HCT116 (cell line): ENCODE results near the gene RRP12. TPM values are rescaled to one million over a fixed set of nuclear protein-coding genes. Genes with fewer than 3 reads are reported as not detected.
"Not testable (repeated sequence)": the region's sequence is repeated elsewhere in the genome, so short reads cannot be mapped to it uniquely, and the experiment has no call there.

Source experiments
- ATAC-seq: fragments of 200-7000 bp; cut with Tn5 transposase; 2 replicates; pipeline ENCODE4 v1.9.1; 2020; ENCODE audit warnings: mild to moderate bottlenecking, moderate library complexity
- BruUV-seq: library from RNA; stranded (reverse); fragments of 400-500 nt; replicated peaks from 2 replicates; lab custom pipeline; 2021; lab: Mats Ljungman, UMichigan
- CTCF ChIA-PET: fragments of 300-600 bp; sonication (Branson Sonifier 250); formaldehyde crosslinking; loops from one replicate; lab custom pipeline; 2021; ENCODE audit warnings: antibody characterized with exemption; lab: Charles Lee
- POLR2A ChIA-PET: fragments of 300-600, 350-600 bp; sonication (Branson Sonifier 250); formaldehyde crosslinking; loops from one replicate; lab custom pipeline; 2021; ENCODE audit warnings: antibody characterized with exemption; lab: Charles Lee
- RAD21 ChIA-PET, 2 experiments: fragments of 300-600 bp; sonication (Branson Sonifier 250); formaldehyde crosslinking; loops; one replicate each; lab custom pipeline; 2023; ENCODE audit warnings: low total read pairs in 2 of 2; ENCODE audit not compliant: uncharacterized antibody in 2 of 2, unreplicated experiment in 2 of 2, low non-redundant PET in 1 of 2; lab: Charles Lee
- DNase-seq: peaks from one replicate; pipeline ENCODE4 v3.0.0-alpha.2; 2010; ENCODE audit warnings: low read depth, low spot score
- H2AFZ ChIP-seq: fragments of 200-600 bp; shearing (Covaris generic), sonication (generic); 2 replicates; pipeline ENCODE4 v1.6.1; 2017; ENCODE audit warnings: low read depth, mixed run types, mixed read lengths, antibody characterized with exemption, low read length; ENCODE audit not compliant: poor library complexity, severe bottlenecking
- H3K27ac ChIP-seq: 2 replicates; pipeline ENCODE4 v1.5.1; 2012; ENCODE audit warnings: low read depth, low read length
- H3K27me3 ChIP-seq: fragments of 200-600 bp; sonication (generic); 2 replicates; pipeline ENCODE4 v1.6.1; 2016; ENCODE audit warnings: mixed run types, low read length, mixed read lengths; ENCODE audit not compliant: insufficient read depth
- H3K36me3 ChIP-seq, 2 experiments: fragments of 200-500 bp in 1 of 2; fragments of 200-600 bp in 1 of 2; sonication (Bioruptor generic) in 1 of 2; sonication (generic) in 1 of 2; 2 replicates each; pipeline versions ENCODE4 v1.5.1 to v1.6.1; 2014 to 2016; ENCODE audit warnings: low read length in 2 of 2, inconsistent platforms in 1 of 2, mixed read lengths in 1 of 2, mixed run types in 1 of 2; ENCODE audit not compliant: insufficient read depth in 2 of 2, control insufficient read depth in 1 of 2
- H3K4me1 ChIP-seq, 2 experiments: fragments of 200-600 bp in 1 of 2; sonication (generic) in 1 of 2; 2 replicates each; pipeline versions ENCODE4 v1.5.1 to v1.6.1; 2012 to 2017; ENCODE audit warnings: low read length in 2 of 2, inconsistent platforms in 1 of 2, mild to moderate bottlenecking in 1 of 2, mixed read lengths in 1 of 2, mixed run types in 1 of 2, moderate library complexity in 1 of 2; ENCODE audit not compliant: insufficient read depth in 2 of 2, control insufficient read depth in 1 of 2
- H3K4me2 ChIP-seq: fragments of 200-600 bp; sonication (generic); 2 replicates; pipeline ENCODE4 v1.6.1; 2017; ENCODE audit warnings: mixed run types, low read length, mixed read lengths
- H3K4me3 ChIP-seq, 2 experiments: fragments of 200-600 bp in 1 of 2; sonication (generic) in 1 of 2; replicated peaks in 1 of 2; 2 replicates each; pipeline ENCODE4 v1.5.1; 2011 to 2016; ENCODE audit warnings: low read length in 2 of 2, control low read depth in 1 of 2, low read depth in 1 of 2, mild to moderate bottlenecking in 1 of 2, mixed read lengths in 1 of 2, mixed run types in 1 of 2
- H3K79me2 ChIP-seq: fragments of 200-600 bp; sonication (generic); 2 replicates; pipeline ENCODE4 v1.6.1; 2017; ENCODE audit warnings: mild to moderate bottlenecking, mixed run types, low read length, moderate library complexity, mixed read lengths; ENCODE audit not compliant: insufficient read depth
- H3K9ac ChIP-seq: fragments of 200-600 bp; sonication (generic); 2 replicates; pipeline ENCODE4 v1.6.1; 2016; ENCODE audit warnings: low read length, mixed read lengths
- H3K9me2 ChIP-seq: fragments of 200-600 bp; sonication (generic), shearing (Covaris generic); 2 replicates; pipeline ENCODE4 v1.6.1; 2017; ENCODE audit warnings: mixed run types, mild to moderate bottlenecking, moderate library complexity; ENCODE audit not compliant: insufficient read depth
- H3K9me3 ChIP-seq, 2 experiments: fragments of 200-500 bp in 1 of 2; fragments of 200-600 bp in 1 of 2; sonication (Bioruptor generic) in 1 of 2; sonication (generic) in 1 of 2; 2 replicates each; pipeline ENCODE4 v1.6.1; 2014 to 2017; ENCODE audit warnings: low read length in 2 of 2, mixed read lengths in 2 of 2, inconsistent platforms in 1 of 2, low read depth in 1 of 2, mild to moderate bottlenecking in 1 of 2, mixed run types in 1 of 2, moderate library complexity in 1 of 2; ENCODE audit not compliant: control insufficient read depth in 1 of 2, insufficient read depth in 1 of 2
- H4K20me1 ChIP-seq: fragments of 200-600 bp; sonication (generic), shearing (Covaris generic); 2 replicates; pipeline ENCODE4 v1.6.1; 2017; ENCODE audit warnings: mixed run types, mild to moderate bottlenecking, moderate library complexity; ENCODE audit not compliant: insufficient read depth
- ATF3 ChIP-seq: IDR thresholded peaks from 2 replicates; pipeline ENCODE4 v1.6.1; 2012
- CBX3 ChIP-seq: IDR thresholded peaks from 2 replicates; pipeline ENCODE4 v1.6.1; 2012; ENCODE audit warnings: low read depth
- CEBPB ChIP-seq: IDR thresholded peaks from 2 replicates; pipeline ENCODE4 v1.6.1; 2012; ENCODE audit warnings: low read depth
- EGR1 ChIP-seq: IDR thresholded peaks from 2 replicates; pipeline ENCODE4 v1.6.1; 2012; ENCODE audit warnings: low read depth
- EZH2 ChIP-seq: fragments of 200-600 bp; sonication (generic); IDR thresholded peaks from 2 replicates; pipeline ENCODE4 v1.6.1; 2017; ENCODE audit warnings: antibody characterized with exemption, mixed run types
- FOSL1 ChIP-seq: IDR thresholded peaks from 2 replicates; pipeline ENCODE4 v1.6.1; 2012; ENCODE audit warnings: low read depth
- JUND ChIP-seq: IDR thresholded peaks from 2 replicates; pipeline ENCODE4 v1.6.1; 2012
- MAX ChIP-seq: IDR thresholded peaks from 2 replicates; pipeline ENCODE4 v1.6.1; 2012
- POLR2A ChIP-seq: IDR thresholded peaks from 2 replicates; pipeline ENCODE4 v1.7.0; 2011; ENCODE audit warnings: borderline replicate concordance; ENCODE audit not compliant: insufficient read depth, insufficient read length; ENCODE audit errors: extremely low read depth
- POLR2AphosphoS5 ChIP-seq: IDR thresholded peaks from 2 replicates; pipeline ENCODE4 v1.6.1; 2011; ENCODE audit warnings: mild to moderate bottlenecking, low read depth, low read length, moderate library complexity
- RAD21 ChIP-seq: IDR thresholded peaks from 2 replicates; pipeline ENCODE4 v1.6.1; 2012; ENCODE audit warnings: low read depth, mild to moderate bottlenecking
- REST ChIP-seq: IDR thresholded peaks from 2 replicates; pipeline ENCODE4 v1.6.1; 2012; ENCODE audit warnings: low read depth
- SIN3A ChIP-seq: IDR thresholded peaks from 2 replicates; pipeline ENCODE4 v1.6.1; 2012; ENCODE audit warnings: low read depth
- TCF7L2 ChIP-seq: IDR thresholded peaks from 2 replicates; pipeline ENCODE4 v1.7.0; 2011; ENCODE audit warnings: borderline replicate concordance, inconsistent platforms; ENCODE audit not compliant: insufficient read depth, insufficient read length; ENCODE audit errors: extremely low read depth
- YY1 ChIP-seq: IDR thresholded peaks from 2 replicates; pipeline ENCODE4 v1.6.1; 2011; ENCODE audit warnings: low read length, low read depth, moderate library complexity, mild to moderate bottlenecking; ENCODE audit not compliant: insufficient replicate concordance; ENCODE audit errors: extremely low read depth
- ZBTB33 ChIP-seq: IDR thresholded peaks from 2 replicates; pipeline ENCODE4 v1.6.1; 2011; ENCODE audit warnings: mild to moderate bottlenecking, low read length, moderate library complexity; ENCODE audit not compliant: insufficient replicate concordance; ENCODE audit errors: extremely low read depth
- ZFX ChIP-seq: fragments of 450-650 bp; IDR thresholded peaks from 2 replicates; pipeline ENCODE4 v1.6.1; 2017
- ZNF274 ChIP-seq: fragments of 200-500 bp; sonication (Bioruptor generic); IDR thresholded peaks from 2 replicates; pipeline ENCODE4 v1.6.1; 2014; ENCODE audit warnings: mild to moderate bottlenecking, low read depth, low read length, inconsistent platforms
- intact Hi-C: fragments of 100-400 bp; cut with micrococcal nuclease; formaldehyde crosslinking; loops from 2 replicates; pipeline ENCODE4 v1.10.0; 2022
- total RNA-seq: library from RNA; stranded (reverse); gene quantifications from one replicate; pipeline ENCODE4 v1.2.1, GENCODE V29; 2021; ENCODE audit not compliant: unreplicated experiment

RRP12 gene
- total RNA-seq, 1 experiment from 2014 or later, result 67.0 TPM

- no peaks in the 10 kb centered on the region for H3K9me3 ChIP-seq
- H3K4me1 ChIP-seq, result peaks cover 0 to 11% of the 10 kb centered on the region in 2 experiments; a peak in 2 of 4 replicates
- H3K4me2 ChIP-seq, result no peak overlapping the region
- ATAC-seq (no peak), DNase-seq (no peak)
- no peaks in the 10 kb centered on the region for H3K9me2 ChIP-seq
- H3K79me2 ChIP-seq, result no peaks in the 10 kb centered on the region
- peaks cover 0 to 7% of the 10 kb centered on the region in 2 experiments; a peak in 1 of 4 replicates for H3K36me3 ChIP-seq
- no peak overlapping the region for H2AFZ ChIP-seq
- POLR2A ChIA-PET, result no interaction called here
- no TSS peak for BruUV-seq
- no peak for TF ChIP-seq POLR2A
- no peak for TF ChIP-seq SIN3A
- no peak for TF ChIP-seq YY1
- TF ChIP-seq ATF3, result no peak
- no peak for TF ChIP-seq JUND
- TF ChIP-seq CBX3, result no peak
- no peak for TF ChIP-seq FOSL1
- TF ChIP-seq CEBPB, result no peak
- TF ChIP-seq MAX, result no peak
- TF ChIP-seq TCF7L2, result no peak
- no peak for TF ChIP-seq EZH2
- TF ChIP-seq RAD21, result no peak
- TF ChIP-seq REST, result no peak
- no peak for TF ChIP-seq POLR2AphosphoS5
- no peak for TF ChIP-seq ZBTB33
- TF ChIP-seq ZFX, result no peak
- no peak for TF ChIP-seq EGR1
- no peak for TF ChIP-seq ZNF274
- H3K4me3 ChIP-seq, result no peak overlapping the region
- RAD21 ChIA-PET, result no interaction called here
- no peak overlapping the region for H3K9ac ChIP-seq
- H4K20me1 ChIP-seq, result no peaks in the 10 kb centered on the region
- CTCF ChIA-PET, result no interaction called here
- H3K27ac ChIP-seq, result no peak overlapping the region
- H3K27me3 ChIP-seq, result no peaks in the 10 kb centered on the region
- intact Hi-C loops, result no loop called here
These were observed 53.8 kb downstream of the RRP12 start for GRCh38 chr10:97347317-97347716.

GRCh38 chr10:97343664-97344063 lies 57.5 kb downstream of the RRP12 start:
- POLR2A ChIA-PET, BruUV-seq: not testable (repeated sequence)
- RAD21 ChIA-PET, result interaction anchor here in 1 of 2 experiments (1.1 kb wide), 1 partner anchor 65 kb away, joined by 3 read pairs; no protein-coding TSS in a partner anchor

More at GRCh38 chr10:97343664-97344063, 57.5 kb downstream of the RRP12 start:
- peaks cover 0 to 12% of the 10 kb centered on the region in 2 experiments; a peak in 2 of 4 replicates for H3K4me1 ChIP-seq
- H3K9ac ChIP-seq, DNase-seq, intact Hi-C loops, H3K4me2 ChIP-seq, H2AFZ ChIP-seq, ATAC-seq, H3K36me3 ChIP-seq, H4K20me1 ChIP-seq, H3K9me2 ChIP-seq, H3K9me3 ChIP-seq, H3K79me2 ChIP-seq, H3K27ac ChIP-seq, CTCF ChIA-PET, H3K27me3 ChIP-seq, H3K4me3 ChIP-seq: not testable (repeated sequence)
